Amniotic stem cell (primary cell): ENCODE measurements around the gene ORC6.
"Not testable (repeated sequence)": the region's sequence is repeated elsewhere in the genome, so short reads cannot be mapped to it uniquely, and the experiment has no call there.

Source experiments
- DNase-seq: peaks from one replicate; lab custom pipeline; 2025; lab: John Stamatoyannopoulos, UW

The ORC6 gene, protein sequence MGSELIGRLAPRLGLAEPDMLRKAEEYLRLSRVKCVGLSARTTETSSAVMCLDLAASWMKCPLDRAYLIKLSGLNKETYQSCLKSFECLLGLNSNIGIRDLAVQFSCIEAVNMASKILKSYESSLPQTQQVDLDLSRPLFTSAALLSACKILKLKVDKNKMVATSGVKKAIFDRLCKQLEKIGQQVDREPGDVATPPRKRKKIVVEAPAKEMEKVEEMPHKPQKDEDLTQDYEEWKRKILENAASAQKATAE

DNA sequence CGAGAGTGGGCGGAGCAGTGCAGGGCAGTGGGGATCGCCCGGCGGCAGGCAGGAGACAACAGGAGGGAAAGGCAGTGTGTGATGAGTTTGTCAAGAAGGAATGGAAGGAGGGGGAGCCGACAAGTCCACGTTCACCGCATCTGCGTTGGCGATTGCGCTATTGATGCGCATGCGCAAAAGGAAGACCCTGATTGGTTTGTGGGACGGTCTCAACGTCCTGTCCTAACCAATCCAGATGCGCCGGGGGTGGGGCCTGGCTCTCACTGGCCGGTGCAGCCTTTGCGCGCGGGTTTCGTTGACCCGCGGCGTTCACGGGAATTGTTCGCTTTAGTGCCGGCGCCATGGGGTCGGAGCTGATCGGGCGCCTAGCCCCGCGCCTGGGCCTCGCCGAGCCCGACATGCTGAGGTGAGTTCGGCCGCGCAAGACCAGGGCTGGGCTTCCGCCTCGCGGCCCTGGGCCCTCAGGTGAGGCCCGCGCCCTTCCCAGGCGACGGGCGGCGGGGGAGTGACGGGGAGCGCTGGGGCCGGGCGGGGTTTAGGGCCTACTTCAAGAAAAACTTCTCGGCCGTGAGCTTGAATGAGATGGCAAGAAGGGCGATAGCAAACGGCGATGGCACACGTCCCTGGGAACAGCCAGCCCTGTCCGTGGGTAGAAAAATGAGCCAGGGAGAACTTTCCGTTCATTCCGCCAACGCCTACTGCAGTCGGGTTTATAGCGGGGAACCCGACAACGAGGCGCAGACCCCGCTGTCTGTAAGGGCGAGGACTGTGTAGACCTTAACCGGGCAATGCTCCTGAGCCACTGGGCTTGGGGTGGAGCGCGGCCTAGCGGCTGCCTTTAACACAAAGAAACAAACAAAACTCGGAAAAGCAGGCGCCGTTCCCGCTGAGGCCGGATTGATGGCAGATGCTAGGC, at the start of gene ORC6:
Gene ORC6 (plus strand): TSS at position 295 of the 916 bp plus-strand sequence. CDS start 47 bp downstream, at position 342.
- DNase-seq = peak; percentile 96

DNA sequence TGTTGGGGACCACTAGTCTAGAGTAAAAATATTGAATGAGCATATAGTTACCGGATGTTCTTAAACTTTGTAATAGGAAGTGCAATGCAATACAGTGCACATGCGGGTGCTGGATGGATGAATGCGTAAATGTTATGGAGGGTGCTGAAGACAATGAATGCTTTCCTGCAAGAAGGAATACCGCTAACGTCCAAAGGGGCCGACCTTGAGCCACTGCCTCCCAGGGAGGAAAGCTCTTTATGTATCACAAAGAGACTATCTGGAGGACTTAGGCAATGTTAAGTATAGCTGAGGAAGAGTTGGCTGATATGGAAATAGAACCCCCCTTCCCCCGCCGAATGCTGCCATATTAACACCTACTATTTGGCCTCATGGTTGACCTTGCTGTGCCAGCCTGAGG, 40.8 kb upstream of the ORC6 start:
- no peak for DNase-seq

DNA sequence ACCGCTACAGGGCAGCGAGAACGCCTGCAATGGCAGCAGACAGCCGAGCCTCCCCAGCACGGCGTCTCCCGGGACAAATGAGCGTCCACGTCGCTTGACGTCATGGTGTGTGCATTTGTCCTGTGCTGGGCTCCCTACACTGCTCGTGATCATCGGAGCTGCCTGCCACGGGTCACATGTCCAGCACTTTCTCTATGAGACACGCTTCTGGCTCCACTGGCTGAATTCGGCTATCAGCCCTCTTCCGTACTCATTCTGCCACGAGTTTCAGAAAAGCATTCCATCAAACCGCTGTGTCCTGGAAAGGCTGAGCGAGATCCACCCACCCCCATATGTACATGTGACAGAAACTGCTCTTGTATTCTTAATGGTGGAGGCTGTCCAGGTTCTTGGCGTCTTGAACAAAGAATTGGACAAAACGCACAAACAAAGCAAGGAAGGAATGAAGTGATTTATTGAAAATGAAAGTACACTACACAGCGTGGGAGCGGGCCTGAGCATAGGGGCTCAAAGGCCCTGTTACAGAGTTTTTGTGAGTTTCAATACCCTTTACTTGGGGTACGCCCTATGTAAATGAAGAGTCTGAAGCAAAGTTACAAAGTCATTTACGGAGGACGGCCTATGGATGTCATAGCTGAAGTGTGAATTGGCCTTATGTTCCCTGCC, 39.7 kb upstream of the ORC6 start:
- DNase-seq = no peak

DNA sequence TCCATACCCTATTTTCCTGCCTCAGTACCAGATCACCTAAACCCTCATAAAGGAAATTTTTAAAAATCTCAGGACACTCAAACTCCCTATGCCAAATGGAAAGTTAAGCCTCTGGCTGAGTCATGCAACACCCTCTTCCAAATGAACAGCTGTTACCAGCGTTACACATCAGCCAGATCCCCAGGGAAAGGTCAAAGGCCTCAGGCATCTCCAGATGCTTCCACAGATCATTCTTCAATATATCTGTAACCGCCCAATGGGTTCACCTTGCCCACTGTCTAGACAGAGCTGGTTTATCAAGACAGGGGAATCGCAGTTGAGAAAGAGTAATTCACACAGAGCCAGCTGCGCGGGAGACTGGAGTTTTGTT, 39.2 kb upstream of the ORC6 start:
- no peak for DNase-seq

DNA sequence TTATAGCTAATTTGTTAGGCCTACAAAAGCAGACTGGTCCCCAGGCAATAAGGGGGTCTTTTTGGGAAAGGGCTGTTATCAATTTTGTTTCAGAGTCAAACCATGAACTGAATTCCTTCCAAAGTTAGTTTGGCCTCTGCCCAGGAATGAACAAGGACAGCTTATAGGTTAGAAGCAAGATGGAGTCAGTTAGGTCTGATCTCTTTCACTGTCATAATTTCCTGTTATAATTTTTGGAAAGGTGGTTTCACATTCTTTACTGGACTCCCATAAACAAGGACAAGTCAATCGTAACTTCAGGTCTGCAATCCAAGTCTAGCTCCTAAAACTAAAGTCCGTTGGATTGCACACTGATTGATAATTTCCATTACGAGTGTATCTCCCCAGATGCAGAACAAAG, 38.2 kb upstream of the ORC6 start:
- DNase-seq = no peak

DNA sequence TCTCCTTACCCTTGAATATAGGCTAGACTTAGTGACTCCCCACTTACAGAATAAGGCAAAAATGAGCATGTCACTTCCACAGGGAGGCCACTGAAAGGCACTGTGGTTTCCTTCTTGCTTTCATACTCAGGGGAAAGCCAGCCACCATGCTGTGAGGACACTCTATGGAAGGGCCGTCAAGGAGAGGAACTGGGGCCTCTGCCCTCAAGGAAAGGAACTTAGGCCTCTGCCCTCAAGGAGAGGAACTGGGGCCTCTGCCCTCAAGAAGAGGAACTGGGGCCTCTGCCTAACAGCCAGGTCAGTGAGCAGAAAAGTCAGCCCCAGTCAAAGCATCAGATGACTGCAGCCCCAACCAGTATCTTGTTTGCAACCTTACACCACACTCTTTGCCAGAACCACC, 30.5 kb upstream of the ORC6 start:
- no peak for DNase-seq

DNA sequence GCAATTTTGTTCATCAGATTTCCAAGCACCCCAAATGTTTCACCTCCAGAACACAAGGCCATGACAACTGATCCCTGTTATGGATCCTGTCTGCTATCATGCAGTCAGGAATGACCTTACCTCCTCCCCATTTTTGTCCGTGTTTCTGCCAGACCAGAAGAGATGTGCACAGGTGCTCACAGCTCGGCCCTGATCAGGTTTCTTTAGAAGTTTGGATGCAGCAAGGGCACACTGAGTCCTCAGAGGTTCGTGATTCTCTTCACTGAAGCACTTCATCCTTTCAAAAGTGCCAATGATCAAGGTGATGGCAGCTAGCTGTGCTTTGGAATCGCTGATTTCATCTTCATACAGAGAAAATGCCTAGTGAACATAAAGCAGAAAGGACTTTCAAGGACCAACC, 27.3 kb upstream of the ORC6 start:
- no peak for DNase-seq

DNA sequence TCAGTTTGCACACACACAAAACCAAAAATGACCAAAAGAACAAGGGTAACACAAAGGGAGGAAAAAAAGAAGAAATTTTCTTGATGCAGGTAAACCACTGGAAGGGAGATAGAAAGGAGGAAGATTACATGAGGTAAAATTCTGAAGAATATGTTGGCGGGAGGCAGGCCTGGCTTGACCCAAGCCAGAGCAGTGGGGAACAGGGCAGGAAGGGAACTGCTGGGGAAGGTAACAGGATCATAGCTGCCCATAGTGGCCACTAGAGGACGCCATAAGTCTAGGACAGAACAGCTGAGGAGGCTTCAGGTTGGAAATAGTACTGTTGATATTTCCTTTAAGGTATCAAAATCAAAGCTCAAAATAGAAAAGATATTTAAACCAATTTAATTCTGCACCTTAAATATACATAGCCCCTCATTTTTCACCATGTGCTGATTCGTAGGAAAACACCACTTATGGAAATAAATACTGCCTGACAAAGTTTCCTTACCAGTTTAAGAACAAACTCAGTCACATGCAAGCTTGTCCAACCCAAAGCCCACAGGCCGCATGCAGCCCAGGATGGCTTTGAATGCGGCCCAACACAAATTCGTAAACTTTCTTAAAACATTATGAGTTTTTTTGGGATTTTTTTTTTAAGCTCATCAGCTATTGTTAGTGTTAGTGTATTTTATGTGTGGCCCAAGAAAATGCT, 16.0 kb upstream of the ORC6 start:
- DNase-seq = peak; percentile 12

DNA sequence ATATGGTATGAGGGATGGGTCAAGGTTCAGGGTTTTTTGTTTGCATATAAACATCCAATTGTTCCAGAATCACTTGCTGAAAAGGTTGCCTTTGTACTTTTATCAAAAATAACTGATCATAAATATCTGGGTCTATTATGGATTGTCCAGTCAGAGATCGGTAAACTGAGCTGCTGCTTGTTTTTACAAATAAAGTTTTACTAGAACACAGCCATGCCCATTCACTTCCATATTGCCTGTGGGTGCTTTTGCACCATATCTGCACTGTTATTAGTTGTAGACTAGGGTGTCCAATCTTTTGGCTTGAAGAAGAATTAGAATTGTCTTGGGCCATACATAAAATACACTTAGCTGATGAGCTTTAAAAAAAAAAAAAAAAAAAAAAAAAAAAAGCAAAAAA, 11.5 kb upstream of the ORC6 start:
- DNase-seq = not testable (repeated sequence)

DNA sequence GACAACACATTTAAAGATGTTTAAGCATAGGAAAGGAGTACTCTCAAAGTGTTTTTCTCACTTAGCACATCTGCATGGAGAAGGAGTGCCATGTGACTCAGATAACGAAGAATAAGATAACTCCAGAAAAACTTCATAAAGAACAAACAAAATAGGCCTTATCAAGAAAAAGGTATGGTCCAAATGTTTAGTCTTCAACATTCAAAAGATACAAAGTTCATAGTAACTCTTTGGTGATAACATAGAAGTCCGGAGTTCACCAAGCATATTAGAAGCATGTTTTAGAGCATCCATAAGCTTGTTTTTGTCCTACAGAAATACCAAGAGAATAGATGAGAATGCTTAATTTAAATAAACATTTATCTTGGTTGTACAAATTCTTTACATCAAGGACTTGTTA, 7.6 kb upstream of the ORC6 start:
- DNase-seq = not testable (repeated sequence)

DNA sequence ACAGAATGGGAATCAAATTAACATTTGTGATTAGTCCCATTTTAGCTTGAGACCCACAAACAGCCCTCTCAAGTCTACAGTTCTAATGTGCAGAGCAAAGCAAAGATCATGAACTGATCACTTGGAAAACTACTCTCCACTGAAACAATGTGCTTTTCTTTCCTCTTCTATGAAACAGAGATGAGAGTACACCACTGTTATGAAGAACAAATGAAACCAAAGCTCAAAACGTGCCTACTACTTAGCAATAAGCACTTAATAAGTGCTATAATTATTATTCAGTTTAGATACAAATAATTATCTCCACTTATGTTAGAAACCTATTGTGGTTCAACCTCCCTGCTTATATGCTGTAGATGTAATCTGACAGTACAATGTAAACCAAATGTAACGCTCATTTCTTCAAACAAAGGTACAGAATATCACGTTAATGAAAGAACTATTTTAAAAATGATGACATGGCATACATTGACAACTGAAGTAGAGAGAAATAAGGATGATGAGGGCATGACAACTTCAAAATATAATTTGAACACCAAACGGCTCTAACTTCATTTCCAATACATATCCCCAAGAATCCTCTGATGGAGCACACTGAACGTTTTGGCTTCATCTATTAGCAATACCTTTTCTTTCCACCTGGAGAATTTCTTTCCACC, 2.5 kb upstream of the ORC6 start:
- DNase-seq = no peak

DNA sequence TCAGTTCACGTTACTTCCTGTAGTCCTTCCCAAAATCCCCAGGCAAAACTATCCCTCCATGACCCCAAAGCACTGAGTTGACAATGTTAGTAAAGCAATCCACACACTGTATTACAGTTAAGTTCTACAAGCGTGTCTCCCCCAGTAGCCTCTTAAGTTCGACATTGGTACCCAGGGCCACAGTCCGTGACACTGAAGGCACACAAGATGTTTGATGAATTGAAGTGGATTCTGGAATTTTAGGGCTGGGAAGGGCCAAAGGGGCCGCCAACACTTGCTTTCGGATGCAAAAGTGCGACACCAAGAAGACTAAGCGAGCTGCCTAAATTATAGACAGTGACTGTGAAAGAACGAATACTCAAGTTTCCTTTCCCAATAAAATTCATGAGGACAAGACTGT, 2.0 kb upstream of the ORC6 start:
- no peak for DNase-seq

DNA sequence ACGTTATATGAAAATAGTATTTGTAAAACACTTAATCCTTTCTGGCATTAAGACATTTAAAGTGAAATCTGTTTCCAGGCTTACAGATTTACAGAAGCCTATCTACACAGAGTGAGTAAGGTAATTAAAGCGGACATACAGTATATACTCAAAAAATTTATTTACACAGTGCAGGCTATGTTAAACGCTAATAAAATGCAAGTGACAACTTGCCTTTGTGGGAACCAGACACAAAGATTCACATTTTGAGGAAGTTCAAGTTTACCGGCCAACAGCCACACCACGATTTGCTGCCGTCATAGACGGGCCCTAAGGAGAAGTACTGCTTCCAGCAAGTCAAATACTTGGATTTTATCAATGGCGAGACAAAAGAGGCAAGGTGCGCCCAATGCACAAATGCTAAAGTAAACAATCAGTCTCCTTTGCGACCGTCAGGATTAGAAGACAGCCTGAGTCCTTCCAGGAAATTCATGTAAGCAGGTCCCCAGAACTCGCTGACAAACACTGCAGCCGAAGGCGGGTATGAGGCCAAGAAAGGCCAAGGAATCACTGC, 1.3 kb upstream of the ORC6 start:
- DNase-seq = no peak

DNA sequence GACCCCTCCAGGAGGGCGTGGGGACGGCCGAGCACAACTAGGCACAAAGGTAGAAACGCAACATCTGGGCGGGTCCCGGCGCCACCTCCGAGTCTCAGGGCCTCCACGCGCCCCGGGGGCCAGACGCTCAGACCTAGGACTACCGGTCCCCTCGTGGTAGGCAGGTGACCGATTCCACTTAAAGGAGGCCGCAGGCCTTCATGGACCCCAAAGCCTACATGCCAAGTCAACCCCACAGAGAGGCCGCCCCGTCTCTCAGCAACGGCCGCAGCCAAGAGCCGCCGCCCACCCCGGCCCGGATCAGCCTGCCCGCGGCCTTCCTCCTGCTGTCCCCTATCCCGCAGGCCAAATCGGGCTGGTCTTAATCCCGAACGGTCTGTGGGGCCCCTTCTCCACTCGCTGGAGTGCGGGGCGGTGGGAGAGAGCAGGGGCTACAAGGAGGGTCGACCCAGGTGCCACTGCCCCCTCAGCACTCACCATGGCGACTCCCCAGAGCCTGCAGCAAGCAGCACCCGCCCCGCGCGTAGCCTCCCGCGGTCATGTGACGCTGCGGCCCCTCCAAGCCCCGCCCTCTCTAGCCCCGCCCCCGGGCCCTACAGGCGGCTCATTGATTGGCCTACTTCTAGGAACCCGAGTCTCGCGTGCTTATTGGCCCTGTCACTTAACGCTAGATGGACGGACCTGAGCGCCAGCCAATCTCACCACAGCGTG, 650 bp upstream of the ORC6 start, which contains the start of gene VPS35:
Gene VPS35 (minus strand): TSS at position 525 of the 711 bp plus-strand sequence. CDS start 45 bp downstream, at position 480.
- peak; percentile 98 for DNase-seq

DNA sequence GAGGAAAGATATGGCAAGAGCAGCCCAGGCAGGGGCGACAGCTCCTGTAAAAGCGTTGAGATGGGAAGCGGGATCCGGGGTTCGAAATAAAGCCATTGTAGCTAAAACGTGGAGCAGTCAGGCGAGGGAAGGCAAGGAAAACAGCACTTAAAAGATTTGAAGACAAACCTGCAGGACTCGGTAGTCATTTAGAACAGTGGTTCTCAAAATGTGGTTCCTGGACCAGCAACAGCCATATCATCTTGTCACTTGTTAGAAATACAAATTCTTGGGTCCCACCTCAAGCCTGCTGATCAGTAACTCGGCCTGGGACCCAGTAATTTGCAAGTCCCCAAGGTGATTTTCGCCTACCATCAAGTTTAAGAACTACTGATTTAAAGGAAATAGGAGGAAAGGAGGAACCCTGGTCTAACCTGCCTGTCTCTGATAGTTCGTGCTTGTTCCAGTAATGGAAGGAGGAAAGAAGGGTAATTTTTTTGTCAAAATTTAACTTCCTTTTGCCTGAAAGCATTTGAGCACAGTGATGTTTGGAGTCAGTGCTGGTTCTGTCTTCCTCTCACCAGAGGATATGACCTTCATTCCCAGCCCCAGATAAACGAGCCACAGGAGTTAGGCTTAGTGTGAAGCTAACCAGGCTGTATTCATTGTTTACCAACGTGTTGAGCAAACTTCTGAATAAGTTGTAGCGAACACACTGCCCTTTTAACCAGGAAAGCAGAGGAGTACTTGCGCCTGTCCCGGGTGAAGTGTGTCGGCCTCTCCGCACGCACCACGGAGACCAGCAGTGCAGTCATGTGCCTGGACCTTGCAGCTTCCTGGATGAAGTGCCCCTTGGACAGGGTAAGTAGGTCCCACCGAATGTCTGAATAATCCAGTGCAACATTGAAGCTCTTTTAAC, 1.1 kb downstream of the ORC6 start:
- no peak for DNase-seq

DNA sequence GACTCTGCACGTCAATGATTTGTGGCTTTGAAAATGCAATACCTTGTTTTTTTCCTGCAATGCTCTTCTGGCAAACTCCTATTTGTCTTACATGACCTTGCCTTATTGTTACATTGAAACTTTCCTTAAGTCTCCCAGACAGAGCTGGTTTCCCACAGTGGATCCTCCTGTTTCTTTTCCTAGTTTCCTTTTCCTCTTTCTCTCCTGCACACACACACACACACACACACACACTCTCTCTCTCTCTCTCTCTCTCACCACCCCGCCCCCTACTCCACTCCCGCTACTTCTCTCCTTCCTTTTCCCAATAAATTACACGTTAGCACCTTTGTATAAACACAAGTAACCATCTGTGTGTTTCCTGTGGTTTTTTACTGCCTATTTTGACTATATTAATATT, 2.3 kb downstream of the ORC6 start:
- DNase-seq = no peak

DNA sequence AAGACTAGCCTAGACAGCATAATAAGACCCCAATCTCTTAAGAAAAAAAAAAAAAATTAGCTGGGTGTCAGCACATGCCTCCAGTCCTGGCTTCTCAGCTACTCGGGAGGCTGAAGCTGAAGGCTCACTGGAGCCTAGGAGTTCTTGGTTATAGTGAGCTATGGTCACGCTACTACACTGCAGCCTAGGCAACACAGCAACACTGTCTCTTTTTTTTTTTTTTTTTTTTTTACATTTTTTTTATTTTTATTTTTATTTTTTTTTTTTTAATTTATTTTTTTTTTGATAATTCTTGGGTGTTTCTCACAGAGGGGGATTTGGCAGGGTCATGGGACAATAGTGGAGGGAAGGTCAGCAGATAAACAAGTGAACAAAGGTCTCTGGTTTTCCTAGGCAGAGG, 4.1 kb downstream of the ORC6 start:
- DNase-seq = no peak

DNA sequence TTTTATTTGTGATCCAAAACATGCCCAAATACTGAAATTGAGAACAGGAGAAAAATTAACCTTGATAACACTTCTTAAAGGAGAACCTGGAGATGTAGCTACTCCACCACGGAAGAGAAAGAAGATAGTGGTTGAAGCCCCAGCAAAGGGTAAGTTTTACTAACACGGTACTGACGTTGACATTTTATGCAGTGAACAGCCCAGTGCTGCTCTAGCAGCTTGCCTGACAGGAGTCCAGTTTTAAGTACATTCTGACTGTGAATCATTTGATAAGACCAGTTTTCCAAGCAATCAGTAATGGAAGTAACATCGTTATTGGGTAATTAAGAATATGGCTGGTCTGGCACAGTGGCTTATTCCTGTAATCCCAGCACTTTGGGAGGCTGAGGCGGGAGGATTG, 6.5 kb downstream of the ORC6 start:
- DNase-seq = no peak

DNA sequence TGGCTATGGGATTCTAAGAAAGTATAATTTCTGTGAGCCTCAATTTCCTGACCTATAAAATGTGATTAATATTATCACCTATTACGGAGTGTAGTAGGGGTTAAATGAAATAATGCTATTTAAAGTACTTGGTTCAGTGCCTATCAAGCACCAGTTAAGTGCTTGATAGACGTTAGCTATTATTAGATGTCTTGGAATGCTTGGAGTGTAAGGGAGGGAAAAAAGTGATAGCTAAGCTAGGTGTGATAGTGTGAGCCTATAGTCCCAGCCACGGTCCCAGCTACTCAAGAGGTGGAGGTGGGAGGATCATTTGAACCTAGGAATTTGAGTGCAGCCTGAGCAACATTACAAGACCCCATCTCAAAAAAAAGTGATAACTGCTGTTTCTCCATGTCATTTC, 7.5 kb downstream of the ORC6 start:
- DNase-seq = no peak

DNA sequence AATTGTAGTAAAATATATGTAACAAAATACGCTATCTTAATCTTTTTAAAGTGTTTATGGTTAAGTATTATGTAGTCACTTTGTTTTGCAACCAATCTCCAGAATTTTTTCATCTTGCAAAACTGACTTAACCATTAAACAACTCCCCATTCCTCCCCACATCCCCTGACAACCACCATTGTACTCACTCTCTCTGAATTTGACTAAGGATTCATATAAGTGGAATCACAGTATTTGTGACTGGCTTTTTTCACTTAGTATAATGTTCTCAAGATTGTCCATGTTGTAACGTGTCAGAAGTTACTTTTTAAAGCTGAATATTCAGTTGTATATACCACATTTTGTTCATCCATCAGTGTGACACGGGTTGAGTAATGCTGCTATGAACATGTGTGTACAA, 10.6 kb downstream of the ORC6 start:
- DNase-seq = no peak
